BLaER1 treated with 17β-estradiol and CSF1 and Interleukin-3, amounts not matched to agents 10 nM and 100 nM (cell line): ENCODE data around the gene PPP1R17.

Experiments
- H3K27ac ChIP-seq, 11 experiments: shearing (Covaris generic); formaldehyde crosslinking; 2 replicates each; pipeline ENCODE4 v1.8.1; 2022
- H3K27me3 ChIP-seq, 11 experiments: shearing (Covaris generic); formaldehyde crosslinking; 2 replicates each; pipeline ENCODE4 v1.8.1; 2022
- H3K36me3 ChIP-seq, 11 experiments: shearing (Covaris generic); formaldehyde crosslinking; 2 replicates each; pipeline ENCODE4 v1.8.1; 2022
- H3K4me1 ChIP-seq, 10 experiments: shearing (Covaris generic); formaldehyde crosslinking; 2 replicates each; pipeline ENCODE4 v1.8.1; 2022
- H3K4me2 ChIP-seq, 11 experiments: shearing (Covaris generic); formaldehyde crosslinking; 2 replicates each; pipeline ENCODE4 v1.8.1; 2022
- H3K4me3 ChIP-seq, 10 experiments: shearing (Covaris generic); formaldehyde crosslinking; 2 replicates each; pipeline ENCODE4 v1.8.1; 2022
- H3K9ac ChIP-seq, 11 experiments: shearing (Covaris generic); formaldehyde crosslinking; 2 replicates each; pipeline ENCODE4 v1.8.1; 2022
- H3K9me3 ChIP-seq, 11 experiments: shearing (Covaris generic); formaldehyde crosslinking; replicated peaks in 1 of 11; 2 replicates each; pipeline ENCODE4 v1.8.1; 2022
- H4K20me1 ChIP-seq, 11 experiments: shearing (Covaris generic); formaldehyde crosslinking; 2 replicates each; pipeline ENCODE4 v1.8.1; 2022
- Cebpa-rat ChIP-seq, 11 experiments: shearing (Covaris generic); IDR thresholded peaks; 2 replicates each; pipeline ENCODE4 v1.8.1; 2022

Gene PPP1R17

GRCh38 chr7:31716355-31716754 is 29.3 kb downstream of the PPP1R17 start:
- H3K27me3 ChIP-seq: no peaks in the 10 kb centered on the region
- peak in 1 of 11 experiments; percentile 41; a peak in 1 of 22 replicates for TF ChIP-seq Cebpa-rat (IDR thresholded peaks at IDR 0.05)
- no peak overlapping the region for H3K4me3 ChIP-seq
- no peak overlapping the region for H3K27ac ChIP-seq
- H3K9ac ChIP-seq: no peak overlapping the region
- peaks cover 4 to 28% (median 18%) of the 10 kb centered on the region in 11 experiments; a peak in 16 of 22 replicates for H3K9me3 ChIP-seq
- H3K36me3 ChIP-seq: no peaks in the 10 kb centered on the region
- no peak overlapping the region for H3K4me2 ChIP-seq
- no peaks in the 10 kb centered on the region for H3K4me1 ChIP-seq
- no peaks in the 10 kb centered on the region for H4K20me1 ChIP-seq

DNA sequence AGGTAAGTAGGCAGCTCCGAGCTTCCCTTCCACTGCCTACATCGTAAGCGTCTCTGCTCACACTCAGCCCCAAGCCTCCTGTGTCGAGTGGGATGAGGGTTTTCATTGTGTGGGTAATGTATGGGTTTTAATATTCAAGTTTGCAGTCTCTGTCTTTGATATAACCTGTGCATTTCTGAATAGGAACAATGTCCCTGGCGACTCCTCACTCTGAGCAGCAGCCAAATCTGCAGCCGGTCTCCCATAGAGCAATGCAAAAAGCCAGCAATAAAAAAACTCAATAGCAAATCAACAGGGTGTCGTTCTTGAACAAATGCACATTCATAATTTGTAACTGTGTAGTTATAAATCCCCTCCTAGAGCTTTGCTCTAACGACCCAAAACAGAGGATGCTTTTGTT is 33.4 kb downstream of the PPP1R17 start:
- no peaks in the 10 kb centered on the region for H4K20me1 ChIP-seq
- H3K4me1 ChIP-seq: no peaks in the 10 kb centered on the region
- no peak overlapping the region for H3K27ac ChIP-seq
- no peaks in the 10 kb centered on the region for H3K9me3 ChIP-seq
- H3K36me3 ChIP-seq: no peaks in the 10 kb centered on the region
- TF ChIP-seq Cebpa-rat (IDR thresholded peaks at IDR 0.05): no peak
- H3K9ac ChIP-seq: no peak overlapping the region
- no peak overlapping the region for H3K4me3 ChIP-seq
- H3K4me2 ChIP-seq: no peak overlapping the region
- no peaks in the 10 kb centered on the region for H3K27me3 ChIP-seq

DNA sequence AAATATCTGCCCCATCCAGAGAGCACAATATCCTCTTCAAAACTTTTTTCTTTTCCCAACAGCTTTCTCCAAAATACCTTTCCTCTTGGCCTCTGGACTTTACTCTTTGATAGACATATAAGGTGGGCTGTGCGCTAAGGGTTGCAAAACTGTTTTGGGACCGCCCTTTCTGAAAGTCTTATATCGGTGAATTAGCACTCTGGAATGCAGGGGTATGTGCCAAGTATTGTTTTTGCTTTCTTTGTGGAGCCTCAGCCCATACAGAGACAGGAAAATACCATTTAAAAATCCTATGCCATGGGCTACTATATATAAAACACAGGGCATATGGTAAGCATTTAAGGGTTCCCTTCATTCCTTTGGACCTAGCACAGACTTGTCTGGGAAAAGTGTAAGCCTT is 37.7 kb downstream of the PPP1R17 start:
- Histone ChIP-seq H3K36me3 (no peaks in the 10 kb centered on the region), H4K20me1 (no peaks in the 10 kb centered on the region), H3K4me3 (no peak overlapping the region), H3K27ac (no peak overlapping the region), H3K9me3 (no peaks in the 10 kb centered on the region), H3K27me3 (no peaks in the 10 kb centered on the region), H3K9ac (no peak overlapping the region), H3K4me1 (no peaks in the 10 kb centered on the region), H3K4me2 (no peak overlapping the region)
- no peak for TF ChIP-seq Cebpa-rat (IDR thresholded peaks at IDR 0.05)

GRCh38 chr7:31729195-31729804 is 42.3 kb downstream of the PPP1R17 start:
- no peak for TF ChIP-seq Cebpa-rat (IDR thresholded peaks at IDR 0.05)
- Histone ChIP-seq H3K36me3 (no peaks in the 10 kb centered on the region), H4K20me1 (no peaks in the 10 kb centered on the region), H3K4me3 (no peak overlapping the region), H3K27ac (no peak overlapping the region), H3K9ac (no peak overlapping the region), H3K27me3 (no peaks in the 10 kb centered on the region), H3K9me3 (no peaks in the 10 kb centered on the region), H3K4me1 (no peaks in the 10 kb centered on the region), H3K4me2 (no peak overlapping the region)

GRCh38 chr7:31734456-31734855 is 47.4 kb downstream of the PPP1R17 start:
- Histone ChIP-seq H3K36me3 (no peaks in the 10 kb centered on the region), H3K27me3 (no peaks in the 10 kb centered on the region), H3K27ac (no peak overlapping the region), H4K20me1 (no peaks in the 10 kb centered on the region), H3K4me1 (peaks cover 4 to 9% (median 7%) of the 10 kb centered on the region in 10 experiments; a peak in 16 of 20 replicates), H3K9me3 (no peaks in the 10 kb centered on the region), H3K4me3 (no peak overlapping the region), H3K9ac (no peak overlapping the region), H3K4me2 (no peak overlapping the region)
- TF ChIP-seq Cebpa-rat (IDR thresholded peaks at IDR 0.05): no peak

GRCh38 chr7:31735991-31736982 is 49.3 kb downstream of the PPP1R17 start:
- H3K27me3 ChIP-seq: no peaks in the 10 kb centered on the region
- peaks cover 4 to 9% (median 7%) of the 10 kb centered on the region in 10 experiments; a peak in 16 of 20 replicates for H3K4me1 ChIP-seq
- no peaks in the 10 kb centered on the region for H3K9me3 ChIP-seq
- no peak overlapping the region for H3K27ac ChIP-seq
- no peak overlapping the region for H3K4me2 ChIP-seq
- no peak overlapping the region for H3K4me3 ChIP-seq
- H3K9ac ChIP-seq: no peak overlapping the region
- H3K36me3 ChIP-seq: no peaks in the 10 kb centered on the region
- no peaks in the 10 kb centered on the region for H4K20me1 ChIP-seq
- TF ChIP-seq Cebpa-rat (IDR thresholded peaks at IDR 0.05): no peak

GRCh38 chr7:31741852-31742251 is 54.8 kb downstream of the PPP1R17 start:
- Histone ChIP-seq H3K36me3 (no peaks in the 10 kb centered on the region), H3K4me2 (no peak overlapping the region), H3K9me3 (no peaks in the 10 kb centered on the region), H3K27me3 (no peaks in the 10 kb centered on the region), H3K4me1 (peaks cover 6 to 25% (median 8%) of the 10 kb centered on the region in 10 experiments; a peak in 18 of 20 replicates), H3K27ac (no peak overlapping the region), H3K4me3 (no peak overlapping the region), H3K9ac (no peak overlapping the region), H4K20me1 (no peaks in the 10 kb centered on the region)
- no peak for TF ChIP-seq Cebpa-rat (IDR thresholded peaks at IDR 0.05)

DNA sequence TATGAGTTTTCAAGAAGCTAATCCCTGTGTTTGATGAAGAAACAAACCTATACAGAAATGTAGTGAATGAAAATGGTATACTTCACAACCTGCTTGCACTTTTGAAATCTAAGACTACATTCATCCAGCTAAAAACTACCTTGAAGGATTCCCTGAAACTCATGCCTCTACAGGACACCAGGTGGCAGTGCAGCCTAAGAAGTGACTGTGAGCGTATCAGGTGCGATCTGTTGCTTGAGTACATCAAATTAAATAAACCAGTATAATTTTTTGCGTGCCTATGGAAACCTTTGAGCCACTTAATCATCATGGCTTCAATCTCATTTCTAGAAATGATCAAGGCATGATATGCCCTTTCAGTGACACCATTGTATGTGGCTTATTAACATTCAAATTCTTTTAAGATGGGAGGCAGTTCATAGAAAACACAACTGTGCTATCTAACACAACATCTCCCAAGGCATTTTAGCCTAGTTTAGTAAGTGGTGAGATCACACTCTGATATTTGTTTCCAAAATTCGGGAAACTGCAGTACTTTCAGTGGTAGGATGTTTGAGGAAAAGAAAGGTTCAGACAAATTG is 57.4 kb downstream of the PPP1R17 start:
- H3K27ac ChIP-seq: no peak overlapping the region; a peak in 2 of 22 replicates
- no peaks in the 10 kb centered on the region for H3K27me3 ChIP-seq
- H3K36me3 ChIP-seq: no peaks in the 10 kb centered on the region
- H3K4me3 ChIP-seq: no peak overlapping the region
- peaks cover 0 to 10% (median 0%) of the 10 kb centered on the region in 11 experiments; a peak in 4 of 22 replicates for H3K9me3 ChIP-seq
- H4K20me1 ChIP-seq: no peaks in the 10 kb centered on the region
- H3K4me1 ChIP-seq: peaks cover 0 to 21% (median 0%) of the 10 kb centered on the region in 10 experiments; a peak in 4 of 20 replicates
- peak overlapping the region in 1 of 11 experiments; percentile 43; a peak in 1 of 22 replicates for H3K9ac ChIP-seq
- TF ChIP-seq Cebpa-rat (IDR thresholded peaks at IDR 0.05): no peak
- H3K4me2 ChIP-seq: peak overlapping the region in 2 of 11 experiments; percentile 66 to 72; a peak in 3 of 22 replicates

GRCh38 chr7:31747553-31747952 is 60.5 kb downstream of the PPP1R17 start:
- no peak overlapping the region for H3K4me2 ChIP-seq
- H3K27me3 ChIP-seq: no peaks in the 10 kb centered on the region
- no peak overlapping the region for H3K27ac ChIP-seq
- H3K9ac ChIP-seq: no peak overlapping the region
- no peaks in the 10 kb centered on the region for H3K36me3 ChIP-seq
- peaks cover 0 to 21% (median 0%) of the 10 kb centered on the region in 10 experiments; a peak in 4 of 20 replicates for H3K4me1 ChIP-seq
- peaks cover 0 to 10% (median 0%) of the 10 kb centered on the region in 11 experiments; a peak in 4 of 22 replicates for H3K9me3 ChIP-seq
- TF ChIP-seq Cebpa-rat (IDR thresholded peaks at IDR 0.05): no peak
- H4K20me1 ChIP-seq: no peaks in the 10 kb centered on the region
- no peak overlapping the region for H3K4me3 ChIP-seq
